Mononuclear cell (primary cell): ENCODE measurements around the gene ZC3H12A. TPM values are rescaled to one million over a fixed set of nuclear protein-coding genes. Genes with fewer than 3 reads are reported as not detected.

Experiments used
- H3K27me3 ChIP-seq: 2 replicates; pipeline ENCODE4 v1.6.0; 2011; ENCODE audit warnings: low read length, control low read depth; ENCODE audit not compliant: insufficient read depth
- H3K4me1 ChIP-seq: 2 replicates; pipeline ENCODE4 v1.5.1; 2011; ENCODE audit warnings: mild to moderate bottlenecking, low read length, control low read depth; ENCODE audit not compliant: insufficient read depth
- H3K4me3 ChIP-seq: 2 replicates; pipeline ENCODE4 v1.5.1; 2011; ENCODE audit warnings: mild to moderate bottlenecking, low read length, moderate library complexity
- H3K9me3 ChIP-seq: 2 replicates; pipeline ENCODE4 v1.5.1; 2011; ENCODE audit warnings: low read depth, mild to moderate bottlenecking, control low read depth, low read length
- total RNA-seq: library from RNA; depleted of rRNA; stranded (reverse); fragments of >200 nt; gene quantifications from one replicate; pipeline ENCODE4 v1.2.3, GENCODE V29; 2012

Gene ZC3H12A
- total RNA-seq, result 160 TPM

GRCh38 chr1:37474046-37474696 is at the start of gene ZC3H12A:
TSS of gene ZC3H12A (plus strand) at chr1:37474580. CDS start at chr1:37475497, 917 bp downstream.
- peaks cover 72% of the 10 kb centered on the region for H3K4me1 ChIP-seq
- H3K27me3 ChIP-seq, result no peaks in the 10 kb centered on the region
- H3K4me3 ChIP-seq, result peak within 1 kb of the TSS; percentile 86
- no peaks in the 10 kb centered on the region for H3K9me3 ChIP-seq

GRCh38 chr1:37425221-37425620 is 49.2 kb upstream of the ZC3H12A start:
- no peaks in the 10 kb centered on the region for H3K4me1 ChIP-seq
- H3K4me3 ChIP-seq, result no peak overlapping the region
- H3K9me3 ChIP-seq, result no peaks in the 10 kb centered on the region
- H3K27me3 ChIP-seq, result no peaks in the 10 kb centered on the region

GRCh38 chr1:37429029-37429428 is 45.4 kb upstream of the ZC3H12A start:
- Histone ChIP-seq H3K9me3 (no peaks in the 10 kb centered on the region), H3K4me3 (no peak overlapping the region), H3K4me1 (no peaks in the 10 kb centered on the region), H3K27me3 (no peaks in the 10 kb centered on the region)

- no peaks in the 10 kb centered on the region for H3K27me3 ChIP-seq
- no peaks in the 10 kb centered on the region for H3K9me3 ChIP-seq
- H3K4me1 ChIP-seq, result no peaks in the 10 kb centered on the region
- H3K4me3 ChIP-seq, result no peak overlapping the region
These were observed 44.0 kb upstream of the ZC3H12A start for GRCh38 chr1:37430103-37430985.

GRCh38 chr1:37432716-37433115 is 41.7 kb upstream of the ZC3H12A start:
- H3K4me1 ChIP-seq, result no peaks in the 10 kb centered on the region
- no peaks in the 10 kb centered on the region for H3K9me3 ChIP-seq
- no peak overlapping the region for H3K4me3 ChIP-seq
- no peaks in the 10 kb centered on the region for H3K27me3 ChIP-seq

GRCh38 chr1:37433171-37433570 is 41.2 kb upstream of the ZC3H12A start:
- Histone ChIP-seq H3K4me1 (no peaks in the 10 kb centered on the region), H3K9me3 (no peaks in the 10 kb centered on the region), H3K4me3 (no peak overlapping the region), H3K27me3 (no peaks in the 10 kb centered on the region)

GRCh38 chr1:37434292-37435225 is 39.8 kb upstream of the ZC3H12A start:
- no peaks in the 10 kb centered on the region for H3K27me3 ChIP-seq
- no peak overlapping the region for H3K4me3 ChIP-seq
- no peaks in the 10 kb centered on the region for H3K4me1 ChIP-seq
- H3K9me3 ChIP-seq, result no peaks in the 10 kb centered on the region

GRCh38 chr1:37437087-37437486 is 37.3 kb upstream of the ZC3H12A start:
- Histone ChIP-seq H3K4me1 (no peaks in the 10 kb centered on the region), H3K9me3 (no peaks in the 10 kb centered on the region), H3K27me3 (no peaks in the 10 kb centered on the region), H3K4me3 (no peak overlapping the region)

GRCh38 chr1:37438037-37438868 is 36.1 kb upstream of the ZC3H12A start:
- Histone ChIP-seq H3K4me1 (no peaks in the 10 kb centered on the region), H3K4me3 (no peak overlapping the region), H3K9me3 (no peaks in the 10 kb centered on the region), H3K27me3 (no peaks in the 10 kb centered on the region)

- Histone ChIP-seq H3K9me3 (no peaks in the 10 kb centered on the region), H3K4me3 (no peak overlapping the region), H3K27me3 (no peaks in the 10 kb centered on the region), H3K4me1 (no peaks in the 10 kb centered on the region)
These were observed 35.5 kb upstream of the ZC3H12A start for GRCh38 chr1:37438869-37439343.

- H3K4me3 ChIP-seq, result no peak overlapping the region
- no peaks in the 10 kb centered on the region for H3K9me3 ChIP-seq
- no peaks in the 10 kb centered on the region for H3K27me3 ChIP-seq
- H3K4me1 ChIP-seq, result no peaks in the 10 kb centered on the region
These were observed 34.9 kb upstream of the ZC3H12A start for GRCh38 chr1:37439349-37439995.

- Histone ChIP-seq H3K9me3 (no peaks in the 10 kb centered on the region), H3K4me3 (no peak overlapping the region), H3K27me3 (no peaks in the 10 kb centered on the region), H3K4me1 (no peaks in the 10 kb centered on the region)
These were observed 32.9 kb upstream of the ZC3H12A start for GRCh38 chr1:37441490-37441889.

- Histone ChIP-seq H3K27me3 (no peaks in the 10 kb centered on the region), H3K4me1 (no peaks in the 10 kb centered on the region), H3K9me3 (no peaks in the 10 kb centered on the region), H3K4me3 (no peak overlapping the region)
These were observed 32.2 kb upstream of the ZC3H12A start for GRCh38 chr1:37442139-37442538.

- Histone ChIP-seq H3K9me3 (no peaks in the 10 kb centered on the region), H3K27me3 (no peaks in the 10 kb centered on the region), H3K4me1 (no peaks in the 10 kb centered on the region), H3K4me3 (no peak overlapping the region)
These were observed 31.7 kb upstream of the ZC3H12A start for GRCh38 chr1:37442644-37443043.
